ENCODE measurements around the gene ZMYND10.

DNA sequence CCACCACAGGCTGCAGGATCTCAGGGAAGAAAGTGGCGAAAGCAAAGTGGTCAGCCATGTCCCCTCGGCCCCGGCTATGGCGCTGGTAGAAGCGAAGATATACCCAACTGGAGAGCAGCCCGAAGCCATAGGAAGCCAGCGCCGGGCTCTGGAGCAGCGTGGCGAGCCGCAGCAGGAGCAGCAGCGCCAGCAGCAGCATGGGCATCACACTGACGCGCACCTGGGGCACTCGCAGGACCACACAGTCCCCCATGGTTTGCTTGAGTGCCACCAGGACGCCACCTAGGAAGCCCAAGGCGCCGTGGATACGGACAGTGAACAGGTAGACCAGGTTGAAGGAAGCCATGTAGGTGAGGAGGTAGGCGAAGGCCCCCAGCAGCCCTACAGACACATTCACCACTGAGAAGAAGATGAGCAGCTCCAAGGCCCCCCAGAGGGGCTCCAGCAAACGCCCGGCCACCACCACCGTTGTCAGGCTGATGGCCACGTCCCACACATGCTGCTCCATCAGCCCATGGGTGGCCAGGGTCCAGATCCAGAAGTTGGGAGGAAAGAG is 12.9 kb upstream of the ZMYND10 start:
- TF ChIP-seq, protein P1, sequence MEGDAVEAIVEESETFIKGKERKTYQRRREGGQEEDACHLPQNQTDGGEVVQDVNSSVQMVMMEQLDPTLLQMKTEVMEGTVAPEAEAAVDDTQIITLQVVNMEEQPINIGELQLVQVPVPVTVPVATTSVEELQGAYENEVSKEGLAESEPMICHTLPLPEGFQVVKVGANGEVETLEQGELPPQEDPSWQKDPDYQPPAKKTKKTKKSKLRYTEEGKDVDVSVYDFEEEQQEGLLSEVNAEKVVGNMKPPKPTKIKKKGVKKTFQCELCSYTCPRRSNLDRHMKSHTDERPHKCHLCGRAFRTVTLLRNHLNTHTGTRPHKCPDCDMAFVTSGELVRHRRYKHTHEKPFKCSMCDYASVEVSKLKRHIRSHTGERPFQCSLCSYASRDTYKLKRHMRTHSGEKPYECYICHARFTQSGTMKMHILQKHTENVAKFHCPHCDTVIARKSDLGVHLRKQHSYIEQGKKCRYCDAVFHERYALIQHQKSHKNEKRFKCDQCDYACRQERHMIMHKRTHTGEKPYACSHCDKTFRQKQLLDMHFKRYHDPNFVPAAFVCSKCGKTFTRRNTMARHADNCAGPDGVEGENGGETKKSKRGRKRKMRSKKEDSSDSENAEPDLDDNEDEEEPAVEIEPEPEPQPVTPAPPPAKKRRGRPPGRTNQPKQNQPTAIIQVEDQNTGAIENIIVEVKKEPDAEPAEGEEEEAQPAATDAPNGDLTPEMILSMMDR (conservative IDR thresholded peaks at IDR 0.05; ENCODE audit: low read length) = no peak
- no peak for TF ChIP-seq EZH2phosphoT487 (IDR thresholded peaks at IDR 0.05; ENCODE audit: borderline replicate concordance)
